Kidney (tissue), 14 donors: ENCODE data around the gene L3MBTL4. TPM values are rescaled to one million over a fixed set of nuclear protein-coding genes. Genes with fewer than 3 reads are reported as not detected.

Source experiments
- DNase-seq, 5 donors: peaks; one replicate each; pipeline ENCODE4 v3.0.0-alpha.2; 2013 to 2020
- FAIRE-seq: peaks from 2 replicates; lab custom pipeline; 2012; peaks lifted over from hg19 to GRCh38; lab: Jason Lieb, UNC
- H3K27ac ChIP-seq, 2 donors: one replicate each; pipeline ENCODE4 v1.7.0; 2013; ENCODE audit warnings: low read depth in 2 of 2, low read length in 2 of 2, inconsistent platforms in 1 of 2
- H3K27me3 ChIP-seq: one replicate; pipeline ENCODE4 v1.7.1; 2013; ENCODE audit warnings: low read length, inconsistent platforms; ENCODE audit not compliant: control insufficient read depth, insufficient read depth
- H3K36me3 ChIP-seq, 3 donors: one replicate each; pipeline versions ENCODE4 v1.7.0 to v1.7.1; 2013; ENCODE audit warnings: low read length in 3 of 3, control low read depth in 1 of 3, inconsistent platforms in 1 of 3; ENCODE audit not compliant: insufficient read depth in 3 of 3, control insufficient read depth in 2 of 3
- H3K4me1 ChIP-seq, 3 donors: one replicate each; pipeline versions ENCODE4 v1.7.0 to v1.7.1; 2013; ENCODE audit warnings: low read length in 3 of 3, inconsistent platforms in 1 of 3, low read depth in 1 of 3; ENCODE audit not compliant: control insufficient read depth in 2 of 3, insufficient read depth in 2 of 3
- H3K4me3 ChIP-seq, 3 donors: one replicate each; pipeline versions ENCODE4 v1.7.0 to v1.8.1; 2013; ENCODE audit warnings: low read length in 3 of 3, control low read depth in 1 of 3, inconsistent platforms in 1 of 3
- H3K9ac ChIP-seq, 3 donors: one replicate each; pipeline versions ENCODE4 v1.7.0 to v1.7.1; 2013; ENCODE audit warnings: low read length in 3 of 3, control low read depth in 1 of 3, inconsistent platforms in 1 of 3
- H3K9me3 ChIP-seq, 3 donors: one replicate each; pipeline versions ENCODE4 v1.7.0 to v1.7.1; 2013; ENCODE audit warnings: low read length in 3 of 3, control low read depth in 1 of 3, inconsistent platforms in 1 of 3; ENCODE audit not compliant: control insufficient read depth in 2 of 3, insufficient read depth in 1 of 3
- intact Hi-C: fragments of 100-400 bp; cut with DNase I; formaldehyde crosslinking; loops from one replicate; pipeline ENCODE4 v1.11.1; 2022
- polyA plus RNA-seq: library from polyadenylated mRNA; stranded (reverse); fragments of 350-450 nt; fragmentation: Illumina TruSeq; extraction: RNeasy Lipid Tissue Mini Kit (QIAGEN cat#74804); gene quantifications from one replicate; pipeline ENCODE4 v1.2.3, GENCODE V29; 2014; ENCODE audit warnings: low read depth, low replicate concordance; ENCODE audit not compliant: insufficient read depth
- total RNA-seq: library from RNA; stranded (reverse); fragmentation: NEBNext Ultra II Directional; extraction: Animal tissue kit (Norgen Biotek cat#: 25700); gene quantifications from one replicate; pipeline ENCODE4 v1.2.1, GENCODE V29; 2021
- TF ChIP-seq, protein P1 (sequence below): IDR thresholded peaks from 3 replicates; pipeline ENCODE4 v1.5.1; 2012; ENCODE audit warnings: mild to moderate bottlenecking, moderate library complexity, borderline replicate concordance; ENCODE audit not compliant: insufficient read depth; ENCODE audit errors: extremely low read depth
- donor health status: control.
- donor health status: control.
- donor health status: control.
- donor health status: control.
- donor health status: control.
- donor health status: DM: yes; HTN: yes; CAD: no.
- donor health status: Normal renal cell carcinoma (clear cell type).

Gene L3MBTL4
- total and polyA plus RNA-seq, 2 donors from 2014 or later, result 3.9 to 15.2 TPM

DNA sequence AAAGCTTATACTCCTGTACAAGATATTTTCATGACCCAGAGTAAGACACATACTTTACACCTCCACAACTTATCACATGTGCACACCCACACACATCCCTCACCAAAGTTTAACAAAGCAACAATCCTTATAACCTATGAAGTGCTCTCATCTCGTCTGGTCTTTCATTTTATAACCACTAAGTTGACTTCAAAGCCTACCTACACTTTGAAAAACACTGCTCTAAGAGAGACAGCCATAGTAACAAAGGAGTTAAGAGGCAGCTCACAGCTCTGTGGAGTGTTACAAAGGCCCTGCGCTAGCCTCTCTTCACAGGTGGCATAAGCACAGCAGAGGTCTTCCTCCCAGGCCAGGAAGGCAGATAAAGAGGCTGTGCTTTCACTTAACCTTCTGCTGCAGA, 449.7 kb downstream of the L3MBTL4 start:
- Histone ChIP-seq H3K4me1 (no peaks in the 10 kb centered on the region), H3K27me3 (no peaks in the 10 kb centered on the region), H3K27ac (no peak overlapping the region), H3K4me3 (no peak overlapping the region), H3K9me3 (no peaks in the 10 kb centered on the region), H3K9ac (no peak overlapping the region), H3K36me3 (no peaks in the 10 kb centered on the region)
- intact Hi-C loops, result no loop called here
- TF ChIP-seq, protein P1, sequence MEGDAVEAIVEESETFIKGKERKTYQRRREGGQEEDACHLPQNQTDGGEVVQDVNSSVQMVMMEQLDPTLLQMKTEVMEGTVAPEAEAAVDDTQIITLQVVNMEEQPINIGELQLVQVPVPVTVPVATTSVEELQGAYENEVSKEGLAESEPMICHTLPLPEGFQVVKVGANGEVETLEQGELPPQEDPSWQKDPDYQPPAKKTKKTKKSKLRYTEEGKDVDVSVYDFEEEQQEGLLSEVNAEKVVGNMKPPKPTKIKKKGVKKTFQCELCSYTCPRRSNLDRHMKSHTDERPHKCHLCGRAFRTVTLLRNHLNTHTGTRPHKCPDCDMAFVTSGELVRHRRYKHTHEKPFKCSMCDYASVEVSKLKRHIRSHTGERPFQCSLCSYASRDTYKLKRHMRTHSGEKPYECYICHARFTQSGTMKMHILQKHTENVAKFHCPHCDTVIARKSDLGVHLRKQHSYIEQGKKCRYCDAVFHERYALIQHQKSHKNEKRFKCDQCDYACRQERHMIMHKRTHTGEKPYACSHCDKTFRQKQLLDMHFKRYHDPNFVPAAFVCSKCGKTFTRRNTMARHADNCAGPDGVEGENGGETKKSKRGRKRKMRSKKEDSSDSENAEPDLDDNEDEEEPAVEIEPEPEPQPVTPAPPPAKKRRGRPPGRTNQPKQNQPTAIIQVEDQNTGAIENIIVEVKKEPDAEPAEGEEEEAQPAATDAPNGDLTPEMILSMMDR, result no peak
- DNase-seq (no peak), FAIRE-seq (no peak)

DNA sequence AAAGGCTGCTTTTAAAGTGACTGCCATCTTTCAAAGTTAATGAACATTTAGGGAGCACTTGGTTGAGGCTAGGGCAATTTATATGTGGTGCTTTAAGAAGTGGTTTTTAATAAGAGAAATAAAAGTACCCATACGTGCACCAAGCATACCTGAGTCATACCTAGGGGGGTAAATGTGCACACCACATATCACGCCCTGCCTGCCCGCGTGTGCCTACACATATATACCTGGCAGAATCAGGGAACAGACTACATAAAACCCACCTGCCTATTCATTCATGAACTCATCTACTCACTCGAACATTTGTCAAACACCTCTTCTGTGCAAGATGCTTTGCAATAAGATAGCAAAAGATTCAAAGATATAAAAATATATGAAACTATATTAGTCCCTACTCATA, 450.1 kb downstream of the L3MBTL4 start:
- no peak overlapping the region for H3K9ac ChIP-seq
- intact Hi-C loops, result no loop called here
- DNase-seq, result no peak
- no peaks in the 10 kb centered on the region for H3K9me3 ChIP-seq
- TF ChIP-seq, protein P1, result no peak
- H3K27me3 ChIP-seq, result no peaks in the 10 kb centered on the region
- FAIRE-seq, result no peak
- H3K36me3 ChIP-seq, result no peaks in the 10 kb centered on the region
- no peak overlapping the region for H3K4me3 ChIP-seq
- H3K27ac ChIP-seq, result no peak overlapping the region
- H3K4me1 ChIP-seq, result no peaks in the 10 kb centered on the region

DNA sequence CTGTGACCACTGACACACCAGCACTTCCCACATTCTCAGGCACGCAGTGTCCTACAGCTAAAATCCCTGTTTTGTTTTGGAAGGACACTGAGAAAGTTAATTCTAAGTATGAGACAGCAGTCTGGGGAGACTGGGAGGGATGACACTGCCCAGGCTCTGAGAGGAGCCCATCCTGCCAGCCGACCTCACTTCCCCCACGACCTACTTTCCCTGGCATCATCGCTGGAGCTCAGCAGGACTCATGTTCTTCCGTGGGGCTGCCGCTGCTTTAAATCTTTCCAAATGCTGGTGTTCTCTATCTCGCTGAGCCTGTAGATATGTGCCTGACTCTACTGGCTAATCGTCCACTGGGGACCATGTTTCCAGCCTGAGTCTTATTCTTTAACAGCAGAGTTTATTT, 450.6 kb downstream of the L3MBTL4 start:
- intact Hi-C loops, result no loop called here
- TF ChIP-seq, protein P1, result no peak
- FAIRE-seq (no peak), DNase-seq (no peak)
- Histone ChIP-seq H3K27me3 (no peaks in the 10 kb centered on the region), H3K27ac (no peak overlapping the region), H3K36me3 (no peaks in the 10 kb centered on the region), H3K9ac (no peak overlapping the region), H3K4me1 (no peaks in the 10 kb centered on the region), H3K9me3 (no peaks in the 10 kb centered on the region), H3K4me3 (no peak overlapping the region)

DNA sequence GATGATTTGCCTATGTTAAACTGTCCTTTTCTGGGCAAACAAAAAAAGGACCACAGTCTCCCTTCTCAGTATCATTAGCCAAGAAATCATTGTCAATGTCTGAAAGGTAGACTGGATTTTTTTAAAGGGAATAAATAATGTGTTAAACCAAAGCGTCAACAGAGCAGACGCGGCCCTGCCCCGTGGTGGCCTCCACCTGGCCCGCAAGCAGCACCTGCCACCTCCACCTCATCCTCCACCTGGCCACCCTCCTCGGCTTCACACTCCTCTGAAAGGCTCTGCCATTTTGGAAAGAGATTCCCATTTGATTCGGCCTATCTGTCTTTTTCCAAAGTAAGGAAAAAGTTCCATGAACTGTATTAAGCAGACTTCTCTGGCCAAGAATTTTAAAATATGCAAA, 451.4 kb downstream of the L3MBTL4 start:
- Histone ChIP-seq H3K9ac (no peak overlapping the region), H3K4me3 (no peak overlapping the region), H3K36me3 (no peaks in the 10 kb centered on the region), H3K27me3 (no peaks in the 10 kb centered on the region), H3K9me3 (no peaks in the 10 kb centered on the region), H3K4me1 (no peaks in the 10 kb centered on the region), H3K27ac (no peak overlapping the region)
- intact Hi-C loops, result no loop called here
- DNase-seq, result no peak
- TF ChIP-seq, protein P1, result no peak
- no peak for FAIRE-seq
